Measurements from ENCODE around the gene ZBTB17. TPM values are rescaled to one million over a fixed set of nuclear protein-coding genes. Genes with fewer than 3 reads are reported as not detected.
A peak's percentile ranks its signal among the peaks of the same experiment; 100 is the strongest.

Gene ZBTB17
- total RNA-seq, 1 donor from 2014 or later: 37.7 TPM

- Histone ChIP-seq H3K4me1 (peaks cover 23% of the 10 kb centered on the region), H3K9me3 (no peaks in the 10 kb centered on the region), H3K27me3 (ENCODE audit: low read depth) (no peaks in the 10 kb centered on the region), H3K27ac (peak overlapping the region; percentile 79), H3K36me3 (peaks cover 19% of the 10 kb centered on the region), H3K4me3 (peak overlapping the region; percentile 86)
- TF ChIP-seq, protein P1, sequence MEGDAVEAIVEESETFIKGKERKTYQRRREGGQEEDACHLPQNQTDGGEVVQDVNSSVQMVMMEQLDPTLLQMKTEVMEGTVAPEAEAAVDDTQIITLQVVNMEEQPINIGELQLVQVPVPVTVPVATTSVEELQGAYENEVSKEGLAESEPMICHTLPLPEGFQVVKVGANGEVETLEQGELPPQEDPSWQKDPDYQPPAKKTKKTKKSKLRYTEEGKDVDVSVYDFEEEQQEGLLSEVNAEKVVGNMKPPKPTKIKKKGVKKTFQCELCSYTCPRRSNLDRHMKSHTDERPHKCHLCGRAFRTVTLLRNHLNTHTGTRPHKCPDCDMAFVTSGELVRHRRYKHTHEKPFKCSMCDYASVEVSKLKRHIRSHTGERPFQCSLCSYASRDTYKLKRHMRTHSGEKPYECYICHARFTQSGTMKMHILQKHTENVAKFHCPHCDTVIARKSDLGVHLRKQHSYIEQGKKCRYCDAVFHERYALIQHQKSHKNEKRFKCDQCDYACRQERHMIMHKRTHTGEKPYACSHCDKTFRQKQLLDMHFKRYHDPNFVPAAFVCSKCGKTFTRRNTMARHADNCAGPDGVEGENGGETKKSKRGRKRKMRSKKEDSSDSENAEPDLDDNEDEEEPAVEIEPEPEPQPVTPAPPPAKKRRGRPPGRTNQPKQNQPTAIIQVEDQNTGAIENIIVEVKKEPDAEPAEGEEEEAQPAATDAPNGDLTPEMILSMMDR (IDR thresholded peaks at IDR 0.05): no peak
- DNase-seq (no peak), ATAC-seq (no peak)
- intact Hi-C loops (cut with DNase I): no loop called here
Observed at GRCh38 chr1:15974855-15975254, 1.0 kb downstream of the ZBTB17 start.

DNA sequence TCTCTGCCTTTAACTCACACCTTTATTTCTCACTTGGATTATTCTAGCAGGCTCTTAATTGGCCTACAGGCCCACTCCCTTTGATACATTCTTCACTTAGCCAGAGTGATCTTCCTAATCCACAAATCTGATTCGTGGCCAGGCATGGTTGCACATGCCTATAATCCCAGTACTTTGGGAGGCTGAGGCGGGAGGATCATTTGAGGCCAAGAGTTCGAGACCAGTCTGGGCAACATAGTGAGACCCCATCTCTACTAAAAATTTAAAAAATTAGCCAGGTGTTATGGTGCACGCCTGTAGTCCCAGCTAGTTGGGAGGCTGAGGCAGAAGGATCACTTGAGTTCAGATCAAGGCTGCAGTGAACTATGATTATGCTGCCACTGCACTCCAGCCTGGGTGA, 2.1 kb downstream of the ZBTB17 start:
- intact Hi-C loops (cut with DNase I): no loop called here
- H3K9me3 ChIP-seq: no peaks in the 10 kb centered on the region
- TF ChIP-seq, protein P1 (IDR thresholded peaks at IDR 0.05): no peak

DNA sequence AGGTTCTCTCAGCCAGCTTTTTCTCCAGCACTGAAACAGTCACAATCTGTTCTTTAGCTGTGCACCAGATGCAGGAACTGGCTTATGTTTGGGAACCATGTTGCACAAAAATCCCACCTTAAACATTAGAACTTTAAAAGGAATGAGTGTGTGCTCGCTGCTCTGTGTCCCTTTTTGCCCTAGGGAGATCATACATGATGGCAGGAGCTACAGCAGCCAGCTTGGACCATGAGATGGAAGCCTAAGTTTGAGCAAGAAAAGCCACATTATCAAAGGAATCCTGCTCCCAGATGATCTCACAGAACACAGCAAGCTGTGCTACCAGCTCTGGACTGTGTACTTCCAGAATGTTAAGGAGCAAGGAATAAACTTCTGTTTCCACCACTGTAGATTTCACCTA, 3.5 kb downstream of the ZBTB17 start:
- TF ChIP-seq, protein P1 (IDR thresholded peaks at IDR 0.05): no peak
- Histone ChIP-seq H3K4me3 (no peak overlapping the region), H3K9me3 (no peaks in the 10 kb centered on the region), H3K27ac (no peak overlapping the region), H3K4me1 (peaks cover 33% of the 10 kb centered on the region), H3K36me3 (peaks cover 35% of the 10 kb centered on the region), H3K27me3 (ENCODE audit: low read depth) (no peaks in the 10 kb centered on the region)
- DNase-seq (no peak), ATAC-seq (no peak)
- intact Hi-C loops (cut with DNase I): no loop called here

More for the DNA sequence above, 2.1 kb downstream of the ZBTB17 start:
- no peak for DNase-seq
- Histone ChIP-seq H3K27ac (no peak overlapping the region), H3K4me1 (peaks cover 23% of the 10 kb centered on the region), H3K27me3 (ENCODE audit: low read depth) (no peaks in the 10 kb centered on the region), H3K36me3 (peaks cover 28% of the 10 kb centered on the region), H3K4me3 (no peak overlapping the region)
- ATAC-seq: no peak

DNA sequence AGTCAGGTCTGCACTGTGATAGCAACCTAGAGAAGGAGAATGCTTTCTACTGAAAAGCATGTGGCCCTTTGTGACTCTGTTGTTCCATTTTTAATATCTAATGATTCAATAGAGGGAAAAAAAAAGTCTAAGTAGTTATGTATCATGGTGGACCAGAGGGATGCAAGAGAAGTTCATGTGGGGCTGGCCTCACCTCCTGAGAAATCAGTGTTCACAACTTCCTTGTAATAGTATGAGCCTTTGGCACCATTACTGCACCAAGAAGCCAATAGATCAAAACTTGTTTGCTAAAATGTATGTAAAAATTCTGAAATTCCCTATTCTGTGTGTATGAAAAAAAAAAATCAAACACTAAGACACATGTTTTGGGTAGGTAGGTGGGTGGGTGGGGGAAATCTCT, 5.0 kb downstream of the ZBTB17 start:
- Histone ChIP-seq H3K27ac (no peak overlapping the region), H3K4me1 (peaks cover 42% of the 10 kb centered on the region), H3K4me3 (no peak overlapping the region), H3K36me3 (peaks cover 35% of the 10 kb centered on the region), H3K27me3 (ENCODE audit: low read depth) (no peaks in the 10 kb centered on the region), H3K9me3 (no peaks in the 10 kb centered on the region)
- ATAC-seq (no peak), DNase-seq (no peak)
- TF ChIP-seq, protein P1 (IDR thresholded peaks at IDR 0.05): no peak
- intact Hi-C loops (cut with DNase I): no loop called here

GRCh38 chr1:15969321-15969880, 6.5 kb downstream of the ZBTB17 start:
- H3K27ac ChIP-seq: no peak overlapping the region

More at GRCh38 chr1:15969321-15969880, 6.5 kb downstream of the ZBTB17 start:
- DNase-seq: no peak
- no peak for ATAC-seq
- Histone ChIP-seq H3K36me3 (peaks cover 35% of the 10 kb centered on the region), H3K4me3 (no peak overlapping the region), H3K4me1 (peaks cover 47% of the 10 kb centered on the region), H3K9me3 (no peaks in the 10 kb centered on the region), H3K27me3 (ENCODE audit: low read depth) (no peaks in the 10 kb centered on the region)
- intact Hi-C loops (cut with DNase I): no loop called here
- TF ChIP-seq, protein P1 (IDR thresholded peaks at IDR 0.05): no peak
